ENCODE data around the gene MUC22.

The MUC22 gene

GRCh38 chr6:31079656-31080261, 69.5 kb downstream of the MUC22 start:
- DNase-seq (ENCODE audit: low read depth): peak; percentile 71

GRCh38 chr6:31081872-31082271, 71.6 kb downstream of the MUC22 start:
- no peak for DNase-seq (ENCODE audit: low read depth)

- peak; percentile 63 for DNase-seq (ENCODE audit: low read depth)
Measured at GRCh38 chr6:31083742-31084354, 73.6 kb downstream of the MUC22 start.

Measured in EH (cell line).